GM19035 (cell line): ENCODE data around the gene CLEC10A.
"Not testable (repeated sequence)": the region's sequence is repeated elsewhere in the genome, so short reads cannot be mapped to it uniquely, and the experiment has no call there.

ENCODE experiments used
- ATAC-seq: cut with Tn5 transposase; IDR thresholded peaks from one replicate; pipeline ENCODE4 v1.9.1; 2021; ENCODE audit not compliant: unreplicated experiment

Gene CLEC10A

GRCh38 chr17:7109461-7110322 lies 29.6 kb upstream of the CLEC10A start:
- ATAC-seq, result no peak

GRCh38 chr17:7108981-7109380 lies 28.9 kb upstream of the CLEC10A start:
- no peak for ATAC-seq

GRCh38 chr17:7108560-7108925 lies 28.5 kb upstream of the CLEC10A start:
- ATAC-seq, result no peak

GRCh38 chr17:7107795-7108559 lies 27.9 kb upstream of the CLEC10A start:
- no peak for ATAC-seq

- ATAC-seq, result no peak
Measured at GRCh38 chr17:7107012-7107754, 27.1 kb upstream of the CLEC10A start.

- no peak for ATAC-seq
Measured at GRCh38 chr17:7102421-7102820, 22.4 kb upstream of the CLEC10A start.

GRCh38 chr17:7101531-7101930 lies 21.5 kb upstream of the CLEC10A start:
- no peak for ATAC-seq

- not testable (repeated sequence) for ATAC-seq
Measured at GRCh38 chr17:7100641-7101379, 20.8 kb upstream of the CLEC10A start.

GRCh38 chr17:7098802-7099459 lies 18.9 kb upstream of the CLEC10A start:
- ATAC-seq, result no peak

- ATAC-seq, result no peak
Measured at GRCh38 chr17:7097940-7098339, 17.9 kb upstream of the CLEC10A start.

- ATAC-seq, result no peak
Measured at GRCh38 chr17:7095625-7096024, 15.6 kb upstream of the CLEC10A start.

GRCh38 chr17:7094652-7095019 lies 14.6 kb upstream of the CLEC10A start:
- ATAC-seq, result no peak

GRCh38 chr17:7091311-7092005 lies 11.4 kb upstream of the CLEC10A start:
- not testable (repeated sequence) for ATAC-seq

GRCh38 chr17:7089570-7089969 lies 9.5 kb upstream of the CLEC10A start:
- ATAC-seq, result not testable (repeated sequence)

- ATAC-seq, result not testable (repeated sequence)
Measured at GRCh38 chr17:7088442-7088841, 8.4 kb upstream of the CLEC10A start.

GRCh38 chr17:7084088-7084487 lies 4.0 kb upstream of the CLEC10A start:
- ATAC-seq, result no peak

- no peak for ATAC-seq
Measured at GRCh38 chr17:7083592-7083991, 3.5 kb upstream of the CLEC10A start.

GRCh38 chr17:7081341-7082062 lies 1.5 kb upstream of the CLEC10A start:
- ATAC-seq, result no peak

GRCh38 chr17:7080456-7081041 lies 498 bp upstream of the CLEC10A start:
- ATAC-seq, result no peak
